Stimulated activated CD8-positive, alpha-beta memory T cell treated with anti-CD3 and anti-CD28 coated beads, Interleukin-7, amount 100 ng/mL, for 4 hours (primary cell): ENCODE measurements around the gene CALN1.
"Not testable (repeated sequence)": the region's sequence is repeated elsewhere in the genome, so short reads cannot be mapped to it uniquely, and the experiment has no call there.

Experiments
- DNase-seq, 2 donors: peaks; one replicate each; pipeline ENCODE4 v3.0.0-alpha.2; 2020; ENCODE audit warnings: low read depth in 2 of 2

Gene CALN1

GRCh38 chr7:72408966-72409637, 3.0 kb downstream of the CALN1 start:
- no peak for DNase-seq

- DNase-seq = no peak
These were observed 5.2 kb downstream of the CALN1 start for GRCh38 chr7:72406820-72407403.

- DNase-seq = no peak
These were observed 6.3 kb downstream of the CALN1 start for GRCh38 chr7:72405871-72406270.

GRCh38 chr7:72405418-72405817, 6.7 kb downstream of the CALN1 start:
- DNase-seq = peak; percentile 0 to 2

- DNase-seq = no peak
These were observed 7.4 kb downstream of the CALN1 start for GRCh38 chr7:72404743-72405142.

- no peak for DNase-seq
These were observed 8.6 kb downstream of the CALN1 start for GRCh38 chr7:72403458-72404076.

- no peak for DNase-seq
These were observed 18.1 kb downstream of the CALN1 start for GRCh38 chr7:72394016-72394415.

- no peak for DNase-seq
These were observed 20.2 kb downstream of the CALN1 start for GRCh38 chr7:72391821-72392377.

GRCh38 chr7:72386118-72386517, 26.0 kb downstream of the CALN1 start:
- DNase-seq = no peak

GRCh38 chr7:72362246-72362645, 49.9 kb downstream of the CALN1 start:
- DNase-seq = no peak

- DNase-seq = no peak
These were observed 66.9 kb downstream of the CALN1 start for GRCh38 chr7:72345208-72345727.

GRCh38 chr7:72343991-72344390, 68.1 kb downstream of the CALN1 start:
- DNase-seq = no peak

GRCh38 chr7:72343354-72343753, 68.8 kb downstream of the CALN1 start:
- DNase-seq = not testable (repeated sequence)

- DNase-seq = no peak
These were observed 74.6 kb downstream of the CALN1 start for GRCh38 chr7:72337390-72338167.

GRCh38 chr7:72336632-72337389, 75.3 kb downstream of the CALN1 start:
- no peak for DNase-seq

GRCh38 chr7:72336382-72336631, 75.8 kb downstream of the CALN1 start:
- DNase-seq = no peak

GRCh38 chr7:72335561-72336381, 76.4 kb downstream of the CALN1 start:
- DNase-seq = no peak

GRCh38 chr7:72334698-72335097, 77.4 kb downstream of the CALN1 start:
- no peak for DNase-seq

GRCh38 chr7:72334066-72334465, 78.1 kb downstream of the CALN1 start:
- DNase-seq = no peak

GRCh38 chr7:72326811-72327210, 85.3 kb downstream of the CALN1 start:
- no peak for DNase-seq

- DNase-seq = no peak
These were observed 85.8 kb downstream of the CALN1 start for GRCh38 chr7:72326365-72326764.
